ENCODE results near the gene GSTCD.

GRCh38 chr4:105666693-105667092 lies 41.9 kb upstream of the GSTCD start:
- TF ChIP-seq ESRRG (CRISPR knock-in tag; IDR thresholded peaks at IDR 0.05) (no peak), SNAI2 (CRISPR knock-in tag; IDR thresholded peaks at IDR 0.05) (no peak), ZFP3 (CRISPR knock-in tag; IDR thresholded peaks at IDR 0.05) (no peak), PATZ1 (CRISPR knock-in tag; IDR thresholded peaks at IDR 0.05; ENCODE audit: borderline replicate concordance) (no peak), BACH2 (CRISPR knock-in tag; IDR thresholded peaks at IDR 0.05; ENCODE audit: borderline replicate concordance) (no peak), CREB5 (CRISPR knock-in tag; IDR thresholded peaks at IDR 0.05; ENCODE audit: low read depth) (no peak), ARNTL (CRISPR knock-in tag; IDR thresholded peaks at IDR 0.05; ENCODE audit: borderline replicate concordance, low read depth) (no peak), ZNF8 (CRISPR knock-in tag; IDR thresholded peaks at IDR 0.05) (no peak), CSDC2 (CRISPR knock-in tag; IDR thresholded peaks at IDR 0.05) (no peak), RARB (CRISPR knock-in tag; IDR thresholded peaks at IDR 0.05) (no peak), TSHZ2 (CRISPR knock-in tag; IDR thresholded peaks at IDR 0.05) (no peak), CSRNP3 (CRISPR knock-in tag; IDR thresholded peaks at IDR 0.05) (no peak), ISL1 (CRISPR knock-in tag; IDR thresholded peaks at IDR 0.05) (no peak)

Measured in SK-N-SH treated with all-trans-retinoic acid at 6 μM for 48 hours (cell line).